ENCODE results near the gene OMP. TPM values are rescaled to one million over a fixed set of nuclear protein-coding genes. Genes with fewer than 3 reads are reported as not detected.

OMP gene
- total and polyA plus RNA-seq, 3 donors from 2014 or later, result 1.7 to 6.7 TPM; not detected in 1

- Histone ChIP-seq H3K4me3 (no peak overlapping the region), H3K27me3 (no peaks in the 10 kb centered on the region), H3K27ac (no peak overlapping the region), H3K4me1 (peaks cover 8% of the 10 kb centered on the region), H3K36me3 (ENCODE audit: low read depth, missing control alignments) (no peaks in the 10 kb centered on the region), H3K9me3 (no peaks in the 10 kb centered on the region)
- intact Hi-C loops (cut with DNase I; ENCODE audit: low total_unique reads), result no loop called here
- no peak for DNase-seq
- no peak for TF ChIP-seq POLR2A (IDR thresholded peaks at IDR 0.05)
- TF ChIP-seq, protein P1, sequence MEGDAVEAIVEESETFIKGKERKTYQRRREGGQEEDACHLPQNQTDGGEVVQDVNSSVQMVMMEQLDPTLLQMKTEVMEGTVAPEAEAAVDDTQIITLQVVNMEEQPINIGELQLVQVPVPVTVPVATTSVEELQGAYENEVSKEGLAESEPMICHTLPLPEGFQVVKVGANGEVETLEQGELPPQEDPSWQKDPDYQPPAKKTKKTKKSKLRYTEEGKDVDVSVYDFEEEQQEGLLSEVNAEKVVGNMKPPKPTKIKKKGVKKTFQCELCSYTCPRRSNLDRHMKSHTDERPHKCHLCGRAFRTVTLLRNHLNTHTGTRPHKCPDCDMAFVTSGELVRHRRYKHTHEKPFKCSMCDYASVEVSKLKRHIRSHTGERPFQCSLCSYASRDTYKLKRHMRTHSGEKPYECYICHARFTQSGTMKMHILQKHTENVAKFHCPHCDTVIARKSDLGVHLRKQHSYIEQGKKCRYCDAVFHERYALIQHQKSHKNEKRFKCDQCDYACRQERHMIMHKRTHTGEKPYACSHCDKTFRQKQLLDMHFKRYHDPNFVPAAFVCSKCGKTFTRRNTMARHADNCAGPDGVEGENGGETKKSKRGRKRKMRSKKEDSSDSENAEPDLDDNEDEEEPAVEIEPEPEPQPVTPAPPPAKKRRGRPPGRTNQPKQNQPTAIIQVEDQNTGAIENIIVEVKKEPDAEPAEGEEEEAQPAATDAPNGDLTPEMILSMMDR (IDR thresholded peaks at IDR 0.05), result no peak
- WGBS, 2 donors, result 97 to 99% methylated on average over 5 of the region's 5 CpGs
Observed at GRCh38 chr11:77055913-77056312, 46.7 kb upstream of the OMP start.

DNA sequence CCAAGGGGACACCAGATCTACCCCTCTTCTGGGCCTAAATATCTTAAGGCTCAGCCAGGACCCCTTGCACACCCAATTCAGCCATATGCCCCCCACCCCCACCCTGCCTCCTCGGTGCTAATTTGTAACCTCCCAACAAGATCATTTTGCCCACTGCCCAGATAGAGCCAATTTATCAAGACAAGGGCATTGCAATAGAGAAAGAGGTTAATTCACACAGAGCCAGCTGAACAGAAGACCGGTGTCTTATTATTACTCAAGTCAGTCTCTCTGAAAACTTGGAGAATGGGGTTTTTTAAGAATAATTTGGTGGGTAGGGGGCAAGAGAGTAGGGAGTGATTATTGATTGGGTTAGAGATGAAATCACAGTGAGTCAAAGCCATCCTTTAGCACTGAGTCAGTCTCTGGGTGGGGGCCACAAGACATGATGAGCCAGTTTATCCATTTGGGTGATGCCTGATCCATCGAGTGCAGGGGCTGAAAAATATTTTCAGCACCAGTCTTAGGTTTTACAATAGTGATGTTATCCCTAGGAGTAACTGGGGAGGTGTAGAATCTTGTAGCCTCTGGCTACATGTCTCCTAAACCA, 45.7 kb upstream of the OMP start:
- H3K36me3 ChIP-seq (ENCODE audit: low read depth, missing control alignments), result no peaks in the 10 kb centered on the region
- H3K9me3 ChIP-seq, result no peaks in the 10 kb centered on the region
- no peak overlapping the region for H3K27ac ChIP-seq
- no peak for TF ChIP-seq POLR2A (IDR thresholded peaks at IDR 0.05)
- TF ChIP-seq, protein P1 (IDR thresholded peaks at IDR 0.05), result no peak
- no peak for DNase-seq
- 82 to 89% methylated on average over 3 of the region's 3 CpGs for WGBS, 2 donors
- H3K27me3 ChIP-seq, result no peaks in the 10 kb centered on the region
- peaks cover 8% of the 10 kb centered on the region for H3K4me1 ChIP-seq
- H3K4me3 ChIP-seq, result no peak overlapping the region
- intact Hi-C loops (cut with DNase I; ENCODE audit: low total_unique reads), result no loop called here

GRCh38 chr11:77057938-77058474, 44.6 kb upstream of the OMP start:
- H3K4me1 ChIP-seq, result peaks cover 5% of the 10 kb centered on the region
- TF ChIP-seq, protein P1 (IDR thresholded peaks at IDR 0.05), result no peak
- no peak for TF ChIP-seq POLR2A (IDR thresholded peaks at IDR 0.05)
- WGBS, 2 donors, result 81% methylated on average over 6 to 9 of the region's 9 CpGs
- H3K27ac ChIP-seq, result no peak overlapping the region
- intact Hi-C loops (cut with DNase I; ENCODE audit: low total_unique reads), result no loop called here
- DNase-seq, result no peak
- no peaks in the 10 kb centered on the region for H3K27me3 ChIP-seq
- no peak overlapping the region for H3K4me3 ChIP-seq
- H3K9me3 ChIP-seq, result no peaks in the 10 kb centered on the region
- H3K36me3 ChIP-seq (ENCODE audit: low read depth, missing control alignments), result no peaks in the 10 kb centered on the region

DNA sequence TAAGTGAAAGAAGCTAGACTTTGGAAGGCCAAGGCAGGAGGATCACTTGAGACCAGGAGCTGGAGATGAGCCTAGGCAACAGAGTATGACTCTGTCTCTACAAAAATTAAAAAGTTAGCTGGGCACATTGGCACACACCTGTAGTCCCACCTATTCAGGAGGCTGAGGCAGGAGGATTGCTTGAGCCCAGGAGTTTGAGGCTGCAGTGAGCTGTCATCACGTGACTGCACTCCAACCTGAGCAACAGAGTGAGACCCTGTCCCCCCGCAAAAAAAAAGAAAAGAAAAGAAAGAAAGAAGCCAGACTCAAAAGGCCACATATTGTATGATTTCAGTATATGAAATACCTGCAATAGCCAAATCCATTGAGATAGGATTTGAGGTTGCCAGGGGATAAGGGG, 43.7 kb upstream of the OMP start:
- Histone ChIP-seq H3K27me3 (no peaks in the 10 kb centered on the region), H3K36me3 (ENCODE audit: low read depth, missing control alignments) (no peaks in the 10 kb centered on the region), H3K4me3 (no peak overlapping the region), H3K4me1 (no peaks in the 10 kb centered on the region), H3K27ac (no peak overlapping the region), H3K9me3 (no peaks in the 10 kb centered on the region)
- 84 to 92% methylated on average over 2 of the region's 2 CpGs for WGBS, 2 donors
- intact Hi-C loops (cut with DNase I; ENCODE audit: low total_unique reads), result no loop called here
- DNase-seq, result no peak
- TF ChIP-seq, protein P1 (IDR thresholded peaks at IDR 0.05), result no peak
- TF ChIP-seq POLR2A (IDR thresholded peaks at IDR 0.05), result no peak

- Histone ChIP-seq H3K4me3 (no peak overlapping the region), H3K4me1 (no peaks in the 10 kb centered on the region), H3K36me3 (ENCODE audit: low read depth, missing control alignments) (no peaks in the 10 kb centered on the region), H3K27ac (no peak overlapping the region), H3K27me3 (no peaks in the 10 kb centered on the region), H3K9me3 (no peaks in the 10 kb centered on the region)
- WGBS, 2 donors, result 79 to 92% methylated on average over 5 of the region's 5 CpGs
- intact Hi-C loops (cut with DNase I; ENCODE audit: low total_unique reads), result no loop called here
- no peak for DNase-seq
- no peak for TF ChIP-seq POLR2A (IDR thresholded peaks at IDR 0.05)
- TF ChIP-seq, protein P1 (IDR thresholded peaks at IDR 0.05), result no peak
Observed at GRCh38 chr11:77059806-77060205, 42.8 kb upstream of the OMP start.
